Measurements from ENCODE around the gene RAB38. TPM values are rescaled to one million over a fixed set of nuclear protein-coding genes. Genes with fewer than 3 reads are reported as not detected.

The RAB38 gene
- total RNA-seq, 1 donor from 2014 or later, result 10.4 TPM

- no peak overlapping the region for H3K4me3 Mint-ChIP-seq (ENCODE audit: unreplicated experiment)
- no peaks in the 10 kb centered on the region for H3K27me3 Mint-ChIP-seq (ENCODE audit: unreplicated experiment)
- no peak for DNase-seq (ENCODE audit: low spot score)
- H3K4me1 Mint-ChIP-seq (ENCODE audit: unreplicated experiment), result peaks cover 19% of the 10 kb centered on the region
- peaks cover 5% of the 10 kb centered on the region for H3K9me3 Mint-ChIP-seq (ENCODE audit: unreplicated experiment)
- no peak overlapping the region for H3K27ac Mint-ChIP-seq (ENCODE audit: unreplicated experiment)
- no peak for TF ChIP-seq CTCF (IDR thresholded peaks at IDR 0.05; ENCODE audit: unreplicated experiment)
- no peaks in the 10 kb centered on the region for H3K36me3 Mint-ChIP-seq (ENCODE audit: low read depth, unreplicated experiment)
Measured at GRCh38 chr11:88194990-88195389, 19.7 kb upstream of the RAB38 start.

DNA sequence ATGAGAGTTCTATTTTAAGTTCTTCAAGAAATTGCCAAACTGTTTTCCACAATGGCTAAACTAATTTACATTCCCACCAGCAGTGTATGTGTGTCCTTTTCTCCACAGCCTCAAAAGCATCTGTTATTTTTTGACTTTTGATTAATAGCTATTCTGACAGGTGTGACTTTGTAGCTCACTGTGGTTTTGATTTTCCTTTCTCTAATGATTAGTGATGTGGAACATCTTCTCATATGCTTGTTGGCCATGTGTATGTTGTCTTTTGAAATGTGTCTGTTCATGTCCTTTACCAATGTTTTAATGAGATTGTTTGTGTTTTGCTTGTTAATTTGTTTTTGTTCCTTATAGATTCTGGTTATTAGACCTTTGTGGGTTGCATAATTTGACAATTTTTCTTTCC lies 18.0 kb upstream of the RAB38 start:
- TF ChIP-seq CTCF (IDR thresholded peaks at IDR 0.05; ENCODE audit: unreplicated experiment), result no peak
- no peaks in the 10 kb centered on the region for H3K27me3 Mint-ChIP-seq (ENCODE audit: unreplicated experiment)
- no peak for DNase-seq (ENCODE audit: low spot score)
- H3K9me3 Mint-ChIP-seq (ENCODE audit: unreplicated experiment), result peaks cover 5% of the 10 kb centered on the region
- no peaks in the 10 kb centered on the region for H3K36me3 Mint-ChIP-seq (ENCODE audit: low read depth, unreplicated experiment)
- no peak overlapping the region for H3K4me3 Mint-ChIP-seq (ENCODE audit: unreplicated experiment)
- no peak overlapping the region for H3K27ac Mint-ChIP-seq (ENCODE audit: unreplicated experiment)
- peaks cover 12% of the 10 kb centered on the region for H3K4me1 Mint-ChIP-seq (ENCODE audit: unreplicated experiment)

- Mint-ChIP-seq H3K9me3 (ENCODE audit: unreplicated experiment) (no peaks in the 10 kb centered on the region), H3K4me1 (ENCODE audit: unreplicated experiment) (no peaks in the 10 kb centered on the region), H3K4me3 (ENCODE audit: unreplicated experiment) (no peak overlapping the region), H3K36me3 (ENCODE audit: low read depth, unreplicated experiment) (no peaks in the 10 kb centered on the region), H3K27ac (ENCODE audit: unreplicated experiment) (no peak overlapping the region), H3K27me3 (ENCODE audit: unreplicated experiment) (no peaks in the 10 kb centered on the region)
- TF ChIP-seq CTCF (IDR thresholded peaks at IDR 0.05; ENCODE audit: unreplicated experiment), result no peak
- no peak for DNase-seq (ENCODE audit: low spot score)
Measured at GRCh38 chr11:88188932-88189253, 13.7 kb upstream of the RAB38 start.

DNA sequence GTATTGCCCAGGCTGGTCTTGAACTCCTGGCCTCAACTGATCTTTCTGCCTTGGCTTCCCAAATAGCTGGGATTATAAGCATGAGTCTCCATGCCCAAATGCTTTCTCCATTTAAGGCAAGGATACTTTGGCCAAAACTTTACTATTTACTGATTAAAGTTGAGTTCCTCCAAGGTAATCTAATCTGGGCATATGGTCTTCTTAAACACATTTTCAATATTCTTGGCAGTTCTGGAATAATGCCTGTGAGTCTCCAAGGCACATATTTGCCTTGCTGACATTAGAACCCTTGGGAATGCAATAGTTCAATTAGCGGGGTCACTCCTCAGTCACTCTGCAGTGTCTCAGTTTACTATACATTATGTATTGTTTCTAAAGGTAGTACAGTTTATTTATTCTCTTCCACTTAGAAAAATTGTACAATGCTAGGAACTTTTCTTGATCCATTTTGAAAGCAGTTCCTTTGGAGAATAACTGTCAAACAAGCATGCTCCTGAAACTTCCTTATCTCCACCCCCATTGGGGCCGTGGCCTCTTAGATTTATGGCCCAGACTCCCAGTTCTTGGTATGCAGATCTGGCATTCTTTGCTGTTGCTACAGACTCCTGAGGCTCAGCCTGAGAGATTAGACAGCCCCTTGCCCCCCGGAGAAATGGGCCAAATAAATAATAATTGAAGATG lies 13.1 kb upstream of the RAB38 start:
- no peak for DNase-seq (ENCODE audit: low spot score)
- Mint-ChIP-seq H3K36me3 (ENCODE audit: low read depth, unreplicated experiment) (no peaks in the 10 kb centered on the region), H3K4me1 (ENCODE audit: unreplicated experiment) (peaks cover 3% of the 10 kb centered on the region), H3K4me3 (ENCODE audit: unreplicated experiment) (no peak overlapping the region), H3K9me3 (ENCODE audit: unreplicated experiment) (no peaks in the 10 kb centered on the region), H3K27ac (ENCODE audit: unreplicated experiment) (no peak overlapping the region), H3K27me3 (ENCODE audit: unreplicated experiment) (no peaks in the 10 kb centered on the region)
- TF ChIP-seq CTCF (IDR thresholded peaks at IDR 0.05; ENCODE audit: unreplicated experiment), result no peak

DNA sequence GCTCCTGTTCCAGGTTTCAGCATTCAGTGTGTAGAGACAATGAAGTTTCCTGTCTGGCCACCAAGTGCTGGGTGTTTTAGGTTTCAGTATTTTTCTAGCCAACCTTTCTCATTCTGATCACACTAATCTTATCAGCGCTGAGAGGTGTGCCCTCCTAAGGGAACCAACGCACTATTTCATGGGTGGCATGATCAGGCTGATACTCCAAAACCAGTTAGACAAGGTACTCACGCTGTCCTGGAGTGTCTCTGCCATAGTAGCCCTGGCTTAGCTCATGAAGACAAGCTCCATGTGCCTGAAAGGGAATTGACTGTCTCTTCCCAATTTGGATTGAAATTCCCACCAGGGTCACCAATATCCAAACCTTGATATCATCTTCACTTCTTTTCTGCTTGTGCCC lies 8.0 kb upstream of the RAB38 start:
- no peak for TF ChIP-seq CTCF (IDR thresholded peaks at IDR 0.05; ENCODE audit: unreplicated experiment)
- peaks cover 9% of the 10 kb centered on the region for H3K4me1 Mint-ChIP-seq (ENCODE audit: unreplicated experiment)
- H3K27ac Mint-ChIP-seq (ENCODE audit: unreplicated experiment), result no peak overlapping the region
- no peaks in the 10 kb centered on the region for H3K9me3 Mint-ChIP-seq (ENCODE audit: unreplicated experiment)
- H3K4me3 Mint-ChIP-seq (ENCODE audit: unreplicated experiment), result no peak overlapping the region
- no peaks in the 10 kb centered on the region for H3K36me3 Mint-ChIP-seq (ENCODE audit: low read depth, unreplicated experiment)
- no peaks in the 10 kb centered on the region for H3K27me3 Mint-ChIP-seq (ENCODE audit: unreplicated experiment)
- DNase-seq (ENCODE audit: low spot score), result no peak
